HK-2 (cell line): ENCODE measurements around the gene MTHFD1L.

ENCODE experiments used
- DNase-seq: peaks from one replicate; pipeline ENCODE4 v3.0.0-alpha.2; 2018; ENCODE audit not compliant: unreplicated experiment

Gene MTHFD1L

GRCh38 chr6:150934380-150934779 is 68.9 kb downstream of the MTHFD1L start:
- DNase-seq = no peak

- no peak for DNase-seq
Observed at GRCh38 chr6:150936021-150936555, 70.6 kb downstream of the MTHFD1L start.

GRCh38 chr6:150937132-150937906 is 71.8 kb downstream of the MTHFD1L start:
- no peak for DNase-seq

GRCh38 chr6:150939399-150939798 is 73.9 kb downstream of the MTHFD1L start:
- no peak for DNase-seq

- DNase-seq = no peak
Observed at GRCh38 chr6:150940941-150941340, 75.4 kb downstream of the MTHFD1L start.

GRCh38 chr6:150949526-150949925 is 84.0 kb downstream of the MTHFD1L start:
- no peak for DNase-seq

- DNase-seq = no peak
Observed at GRCh38 chr6:150953851-150954250, 88.3 kb downstream of the MTHFD1L start.

GRCh38 chr6:150959166-150959565 is 93.7 kb downstream of the MTHFD1L start:
- no peak for DNase-seq

- DNase-seq = no peak
Observed at GRCh38 chr6:150962436-150962835, 96.9 kb downstream of the MTHFD1L start.

- no peak for DNase-seq
Observed at GRCh38 chr6:150964765-150965164, 99.3 kb downstream of the MTHFD1L start.

GRCh38 chr6:150966786-150967185 is 101.3 kb downstream of the MTHFD1L start:
- no peak for DNase-seq

GRCh38 chr6:150967381-150967780 is 101.9 kb downstream of the MTHFD1L start:
- no peak for DNase-seq

GRCh38 chr6:150967910-150968309 is 102.4 kb downstream of the MTHFD1L start:
- DNase-seq = no peak

- DNase-seq = no peak
Observed at GRCh38 chr6:150969901-150970300, 104.4 kb downstream of the MTHFD1L start.

- DNase-seq = no peak
Observed at GRCh38 chr6:150971219-150971618, 105.7 kb downstream of the MTHFD1L start.

GRCh38 chr6:150975136-150975535 is 109.6 kb downstream of the MTHFD1L start:
- no peak for DNase-seq

- no peak for DNase-seq
Observed at GRCh38 chr6:150977281-150977680, 111.8 kb downstream of the MTHFD1L start.

- DNase-seq = no peak
Observed at GRCh38 chr6:150978624-150979023, 113.1 kb downstream of the MTHFD1L start.

GRCh38 chr6:150979826-150980350 is 114.4 kb downstream of the MTHFD1L start:
- no peak for DNase-seq

- DNase-seq = no peak
Observed at GRCh38 chr6:150981095-150981494, 115.6 kb downstream of the MTHFD1L start.

GRCh38 chr6:150981669-150982068 is 116.2 kb downstream of the MTHFD1L start:
- no peak for DNase-seq

GRCh38 chr6:150987371-150987828 is 121.9 kb downstream of the MTHFD1L start:
- DNase-seq = no peak

- DNase-seq = no peak
Observed at GRCh38 chr6:150987855-150988464, 122.5 kb downstream of the MTHFD1L start.
